T-helper 17 cell (primary cell): ENCODE data around the gene RB1. TPM values are rescaled to one million over a fixed set of nuclear protein-coding genes. Genes with fewer than 3 reads are reported as not detected.
"Not testable (repeated sequence)": the region's sequence is repeated elsewhere in the genome, so short reads cannot be mapped to it uniquely, and the experiment has no call there.

Source experiments
- ATAC-seq: fragments of 150-1000 bp; cut with Tn5 transposase; 2 replicates; pipeline ENCODE4 v1.10.0; 2021; ENCODE audit warnings: mild to moderate bottlenecking, moderate library complexity
- DNase-seq, 3 donors: peaks; one replicate each; pipeline versions ENCODE4 v3.0.0 to v3.0.0-alpha.2; 2020 to 2021
- H3K9me3 ChIP-seq: one replicate; pipeline ENCODE4 v1.7.0; 2013; ENCODE audit warnings: low read length, mild to moderate bottlenecking; ENCODE audit not compliant: control insufficient read depth, poor library complexity, severe bottlenecking
- H3K27ac Mint-ChIP-seq: one replicate; pipeline ENCODE4 v1.8.0; 2022; ENCODE audit warnings: mild to moderate bottlenecking, moderate library complexity, mixed read lengths
- H3K27me3 Mint-ChIP-seq: one replicate; pipeline ENCODE4 v1.8.0; 2022; ENCODE audit warnings: mixed read lengths
- H3K36me3 Mint-ChIP-seq: one replicate; pipeline ENCODE4 v1.8.0; 2022; ENCODE audit warnings: low read depth, mixed read lengths
- H3K4me1 Mint-ChIP-seq: one replicate; pipeline ENCODE4 v1.8.0; 2022; ENCODE audit warnings: mild to moderate bottlenecking, mixed read lengths
- H3K4me3 Mint-ChIP-seq: one replicate; pipeline ENCODE4 v1.8.0; 2022; ENCODE audit warnings: mild to moderate bottlenecking, moderate library complexity, mixed read lengths
- total RNA-seq, 4 donors: library from RNA in 2 of 4; stranded (reverse) in 2 of 4; gene quantifications; one replicate each; pipeline ENCODE4 v1.2.3 and lab custom pipeline; 2022 to 2026

Gene RB1
- total RNA-seq, 2 donors from 2014 or later, result 15.9 to 16.2 TPM

GRCh38 chr13:48339198-48339597, 35.6 kb downstream of the RB1 start:
- H3K9me3 ChIP-seq, H3K4me3 Mint-ChIP-seq, ATAC-seq, DNase-seq, H3K27me3 Mint-ChIP-seq, H3K27ac Mint-ChIP-seq: not testable (repeated sequence)
- Mint-ChIP-seq H3K4me1 (peaks cover 14% of the 10 kb centered on the region), H3K36me3 (peaks cover 12% of the 10 kb centered on the region)

- ATAC-seq (no peak), DNase-seq (no peak)
- H3K36me3 Mint-ChIP-seq, result peaks cover 12% of the 10 kb centered on the region
- no peak overlapping the region for H3K4me3 Mint-ChIP-seq
- peak overlapping the region; percentile 8 for H3K27ac Mint-ChIP-seq
- no peaks in the 10 kb centered on the region for H3K27me3 Mint-ChIP-seq
- H3K4me1 Mint-ChIP-seq, result peaks cover 7% of the 10 kb centered on the region
- no peaks in the 10 kb centered on the region for H3K9me3 ChIP-seq
These were observed 40.7 kb downstream of the RB1 start for GRCh38 chr13:48344264-48344663.

- peaks cover 7% of the 10 kb centered on the region for H3K4me1 Mint-ChIP-seq
- H3K4me3 Mint-ChIP-seq, result no peak overlapping the region
- H3K27me3 Mint-ChIP-seq, result no peaks in the 10 kb centered on the region
- H3K27ac Mint-ChIP-seq, result no peak overlapping the region
- H3K36me3 Mint-ChIP-seq, result peaks cover 20% of the 10 kb centered on the region
- DNase-seq, result no peak
- ATAC-seq, result no peak
- peaks cover 2% of the 10 kb centered on the region for H3K9me3 ChIP-seq
These were observed 43.0 kb downstream of the RB1 start for GRCh38 chr13:48346583-48346982.

GRCh38 chr13:48349525-48349924, 46.0 kb downstream of the RB1 start:
- Mint-ChIP-seq H3K4me3 (no peak overlapping the region), H3K27me3 (no peaks in the 10 kb centered on the region), H3K36me3 (peaks cover 13% of the 10 kb centered on the region), H3K4me1 (peaks cover 3% of the 10 kb centered on the region), H3K27ac (no peak overlapping the region)
- no peak for DNase-seq
- no peak for ATAC-seq
- H3K9me3 ChIP-seq, result peaks cover 3% of the 10 kb centered on the region

GRCh38 chr13:48353590-48353989, 50.0 kb downstream of the RB1 start:
- H3K4me3 Mint-ChIP-seq, result no peak overlapping the region
- H3K27me3 Mint-ChIP-seq, result no peaks in the 10 kb centered on the region
- no peak overlapping the region for H3K27ac Mint-ChIP-seq
- H3K4me1 Mint-ChIP-seq, result peaks cover 2% of the 10 kb centered on the region
- H3K36me3 Mint-ChIP-seq, result peaks cover 8% of the 10 kb centered on the region
- H3K9me3 ChIP-seq, result peaks cover 5% of the 10 kb centered on the region
- ATAC-seq, result no peak
- no peak for DNase-seq

- not testable (repeated sequence) for DNase-seq, ATAC-seq, H3K4me3 Mint-ChIP-seq, H3K27ac Mint-ChIP-seq, H3K4me1 Mint-ChIP-seq, H3K9me3 ChIP-seq, H3K27me3 Mint-ChIP-seq
- peaks cover 12% of the 10 kb centered on the region for H3K36me3 Mint-ChIP-seq
These were observed 52.0 kb downstream of the RB1 start for GRCh38 chr13:48355524-48355923.

GRCh38 chr13:48356750-48357149, 53.2 kb downstream of the RB1 start:
- peaks cover 3% of the 10 kb centered on the region for H3K9me3 ChIP-seq
- ATAC-seq (no peak), DNase-seq (no peak)
- Mint-ChIP-seq H3K27me3 (no peaks in the 10 kb centered on the region), H3K27ac (no peak overlapping the region), H3K36me3 (peaks cover 5% of the 10 kb centered on the region), H3K4me1 (peaks cover 2% of the 10 kb centered on the region), H3K4me3 (no peak overlapping the region)

- no peak for ATAC-seq
These were observed 66.4 kb downstream of the RB1 start for GRCh38 chr13:48369988-48370387.

GRCh38 chr13:48370815-48371214, 67.3 kb downstream of the RB1 start:
- H3K4me1 Mint-ChIP-seq, result peaks cover 4% of the 10 kb centered on the region
- H3K27me3 Mint-ChIP-seq, result no peaks in the 10 kb centered on the region
- H3K9me3 ChIP-seq, result no peaks in the 10 kb centered on the region
- DNase-seq (no peak), ATAC-seq (no peak)
- H3K27ac Mint-ChIP-seq, result peak overlapping the region; percentile 37
- no peak overlapping the region for H3K4me3 Mint-ChIP-seq
- H3K36me3 Mint-ChIP-seq, result peaks cover 6% of the 10 kb centered on the region

More at GRCh38 chr13:48369988-48370387, 66.4 kb downstream of the RB1 start:
- Mint-ChIP-seq H3K27me3 (no peaks in the 10 kb centered on the region), H3K36me3 (peaks cover 6% of the 10 kb centered on the region), H3K4me3 (no peak overlapping the region), H3K4me1 (peaks cover 4% of the 10 kb centered on the region), H3K27ac (no peak overlapping the region)
- no peaks in the 10 kb centered on the region for H3K9me3 ChIP-seq
- DNase-seq, result no peak

- no peak for DNase-seq
- Mint-ChIP-seq H3K4me1 (no peaks in the 10 kb centered on the region), H3K4me3 (no peak overlapping the region), H3K27me3 (no peaks in the 10 kb centered on the region), H3K36me3 (peaks cover 4% of the 10 kb centered on the region), H3K27ac (no peak overlapping the region)
- H3K9me3 ChIP-seq, result no peaks in the 10 kb centered on the region
- no peak for ATAC-seq
These were observed 74.3 kb downstream of the RB1 start for GRCh38 chr13:48377857-48378256.

GRCh38 chr13:48380581-48380980, 77.0 kb downstream of the RB1 start:
- no peak overlapping the region for H3K4me3 Mint-ChIP-seq
- DNase-seq (no peak), ATAC-seq (no peak)
- H3K27me3 Mint-ChIP-seq, result no peaks in the 10 kb centered on the region
- H3K27ac Mint-ChIP-seq, result no peak overlapping the region
- peaks cover 4% of the 10 kb centered on the region for H3K36me3 Mint-ChIP-seq
- no peaks in the 10 kb centered on the region for H3K4me1 Mint-ChIP-seq
- H3K9me3 ChIP-seq, result no peaks in the 10 kb centered on the region

GRCh38 chr13:48383384-48383783, 79.8 kb downstream of the RB1 start:
- Mint-ChIP-seq H3K27ac (no peak overlapping the region), H3K27me3 (no peaks in the 10 kb centered on the region), H3K4me3 (no peak overlapping the region), H3K4me1 (peaks cover 8% of the 10 kb centered on the region), H3K36me3 (peaks cover 2% of the 10 kb centered on the region)
- no peak for ATAC-seq
- no peak for DNase-seq
- H3K9me3 ChIP-seq, result no peaks in the 10 kb centered on the region

GRCh38 chr13:48386816-48387215, 83.3 kb downstream of the RB1 start:
- no peaks in the 10 kb centered on the region for H3K9me3 ChIP-seq
- DNase-seq (no peak), ATAC-seq (no peak)
- H3K4me3 Mint-ChIP-seq, result no peak overlapping the region
- peaks cover 16% of the 10 kb centered on the region for H3K4me1 Mint-ChIP-seq
- no peaks in the 10 kb centered on the region for H3K27me3 Mint-ChIP-seq
- no peak overlapping the region for H3K27ac Mint-ChIP-seq
- peaks cover 7% of the 10 kb centered on the region for H3K36me3 Mint-ChIP-seq

GRCh38 chr13:48391257-48391656, 87.7 kb downstream of the RB1 start:
- Mint-ChIP-seq H3K4me1 (peaks cover 16% of the 10 kb centered on the region), H3K27me3 (no peaks in the 10 kb centered on the region), H3K36me3 (peaks cover 18% of the 10 kb centered on the region), H3K4me3 (no peak overlapping the region), H3K27ac (no peak overlapping the region)
- no peaks in the 10 kb centered on the region for H3K9me3 ChIP-seq
- ATAC-seq (no peak), DNase-seq (no peak)
